HG02642 (cell line): Measurements from ENCODE around the gene MRPL12.
A peak's percentile ranks its signal among the peaks of the same experiment; 100 is the strongest.

Source experiments
- ATAC-seq: cut with Tn5 transposase; IDR thresholded peaks from one replicate; pipeline ENCODE4 v1.9.1; 2021; ENCODE audit warnings: mild to moderate bottlenecking; ENCODE audit not compliant: unreplicated experiment, poor library complexity

MRPL12 gene

GRCh38 chr17:81681672-81682071 is 21.5 kb upstream of the MRPL12 start:
- ATAC-seq, result no peak

- no peak for ATAC-seq
Measured at GRCh38 chr17:81682565-81683207, 20.5 kb upstream of the MRPL12 start.

- peak; percentile 4 for ATAC-seq
Measured at GRCh38 chr17:81683208-81683583, 20.0 kb upstream of the MRPL12 start.

- ATAC-seq, result peak; percentile 93
Measured at GRCh38 chr17:81683584-81684441, 19.4 kb upstream of the MRPL12 start, which contains the start of the genes ARL16 and HGS. Gene ARL16, minus strand, starts transcription at chr17:81683797. Its CDS starts 44 bp downstream, at chr17:81683753. Gene HGS, plus strand, starts transcription at chr17:81684011. Its CDS starts 56 bp downstream, at chr17:81684067.

- ATAC-seq, result peak; percentile 0
Measured at GRCh38 chr17:81684442-81684911, 18.7 kb upstream of the MRPL12 start.

- ATAC-seq, result no peak
Measured at GRCh38 chr17:81685108-81685507, 18.1 kb upstream of the MRPL12 start.

GRCh38 chr17:81686614-81687013 is 16.6 kb upstream of the MRPL12 start:
- no peak for ATAC-seq

GRCh38 chr17:81687770-81688541 is 15.2 kb upstream of the MRPL12 start:
- ATAC-seq, result no peak

- no peak for ATAC-seq
Measured at GRCh38 chr17:81688616-81689015, 14.6 kb upstream of the MRPL12 start.

GRCh38 chr17:81690066-81690465 is 13.1 kb upstream of the MRPL12 start:
- ATAC-seq, result no peak

- no peak for ATAC-seq
Measured at GRCh38 chr17:81690549-81690948, 12.6 kb upstream of the MRPL12 start.

GRCh38 chr17:81691196-81691595 is 12.0 kb upstream of the MRPL12 start:
- ATAC-seq, result no peak

- no peak for ATAC-seq
Measured at GRCh38 chr17:81691608-81692007, 11.6 kb upstream of the MRPL12 start.

- ATAC-seq, result no peak
Measured at GRCh38 chr17:81693509-81694210, 9.5 kb upstream of the MRPL12 start.

- no peak for ATAC-seq
Measured at GRCh38 chr17:81694810-81695209, 8.4 kb upstream of the MRPL12 start.

- ATAC-seq, result no peak
Measured at GRCh38 chr17:81695211-81695610, 8.0 kb upstream of the MRPL12 start.

- ATAC-seq, result no peak
Measured at GRCh38 chr17:81695801-81696200, 7.4 kb upstream of the MRPL12 start.

- no peak for ATAC-seq
Measured at GRCh38 chr17:81696218-81696941, 6.8 kb upstream of the MRPL12 start.

- no peak for ATAC-seq
Measured at GRCh38 chr17:81697261-81698044, 5.7 kb upstream of the MRPL12 start.
